WTC11 (cell line): ENCODE measurements around the gene TYRO3. TPM values are rescaled to one million over a fixed set of nuclear protein-coding genes. Genes with fewer than 3 reads are reported as not detected.

ENCODE experiments used
- ATAC-seq: fragments of 200-7000 bp; cut with Tn5 transposase; 2 replicates; pipeline ENCODE4 v1.10.0; 2021; ENCODE audit warnings: mild to moderate bottlenecking, moderate library complexity
- CTCF ChIA-PET: fragments of 300-600 bp; sonication (Branson Sonifier 250); formaldehyde crosslinking; loops from one replicate; lab custom pipeline; 2021; ENCODE audit warnings: antibody characterized with exemption; lab: Charles Lee
- POLR2A ChIA-PET: fragments of 350-600 bp; sonication (Branson Sonifier 250); formaldehyde crosslinking; loops from one replicate; lab custom pipeline; 2021; ENCODE audit warnings: antibody characterized with exemption; lab: Charles Lee
- DNase-seq: peaks from one replicate; pipeline ENCODE4 v3.0.0; 2021; ENCODE audit warnings: low spot score
- H3K27ac Mint-ChIP-seq: 2 replicates; pipeline ENCODE4 v1.8.0; 2021; ENCODE audit warnings: mixed read lengths
- H3K27me3 Mint-ChIP-seq: 2 replicates; pipeline ENCODE4 v1.8.0; 2021; ENCODE audit warnings: low read depth, mild to moderate bottlenecking, moderate library complexity, mixed read lengths
- H3K36me3 Mint-ChIP-seq: 2 replicates; pipeline ENCODE4 v1.8.0; 2021; ENCODE audit warnings: mixed read lengths
- H3K4me1 Mint-ChIP-seq: 2 replicates; pipeline ENCODE4 v1.8.0; 2022; ENCODE audit warnings: mixed read lengths
- H3K4me3 Mint-ChIP-seq: 2 replicates; pipeline ENCODE4 v1.8.0; 2021; ENCODE audit warnings: mild to moderate bottlenecking, moderate library complexity, mixed read lengths
- H3K9me3 Mint-ChIP-seq: 2 replicates; pipeline ENCODE4 v1.8.0; 2021; ENCODE audit warnings: mixed read lengths
- ATF3 ChIP-seq: sonication (generic); formaldehyde crosslinking; conservative IDR thresholded peaks from 2 replicates; pipeline ENCODE4 v1.8.1; 2022; ENCODE audit warnings: mild to moderate bottlenecking, missing genetic modification reagents
- CDX4 ChIP-seq: fragments of 250-450 bp; sonication (Bioruptor Pico); IDR thresholded peaks from 2 replicates; pipeline ENCODE4 v1.9.0; 2021; ENCODE audit warnings: moderate library complexity, mild to moderate bottlenecking, inconsistent platforms, borderline replicate concordance
- E2F5 ChIP-seq: sonication (generic); formaldehyde crosslinking; IDR thresholded peaks from 2 replicates; pipeline ENCODE4 v1.8.1; 2022; ENCODE audit warnings: mild to moderate bottlenecking, moderate library complexity, missing genetic modification reagents
- EMX1 ChIP-seq: fragments of 250-450 bp; sonication (Bioruptor Pico); IDR thresholded peaks from 2 replicates; pipeline ENCODE4 v1.8.0; 2021; ENCODE audit warnings: mild to moderate bottlenecking
- FOXK1 ChIP-seq: sonication (generic); formaldehyde crosslinking; IDR thresholded peaks from 2 replicates; pipeline ENCODE4 v1.8.0; 2022; ENCODE audit warnings: mild to moderate bottlenecking, moderate library complexity, missing genetic modification reagents
- FOXP1 ChIP-seq: sonication (generic); formaldehyde crosslinking; IDR thresholded peaks from 2 replicates; pipeline ENCODE4 v1.8.0; 2022; ENCODE audit warnings: missing genetic modification reagents, mild to moderate bottlenecking, moderate library complexity, borderline replicate concordance
- IRF1 ChIP-seq: sonication (generic); formaldehyde crosslinking; IDR thresholded peaks from 2 replicates; pipeline ENCODE4 v1.8.0; 2023; ENCODE audit warnings: missing genetic modification reagents
- NFATC4 ChIP-seq: fragments of 250-450 bp; sonication (Bioruptor Pico); IDR thresholded peaks from 2 replicates; pipeline ENCODE4 v1.9.0; 2021; ENCODE audit warnings: mild to moderate bottlenecking
- NR2C2 ChIP-seq: sonication (generic); formaldehyde crosslinking; IDR thresholded peaks from 2 replicates; pipeline ENCODE4 v1.8.0; 2022; ENCODE audit warnings: mild to moderate bottlenecking, missing genetic modification reagents
- TEAD1 ChIP-seq: sonication (generic); formaldehyde crosslinking; IDR thresholded peaks from 2 replicates; pipeline ENCODE4 v1.8.0; 2022; ENCODE audit warnings: mild to moderate bottlenecking, missing genetic modification reagents
- TP53 ChIP-seq: sonication (generic); formaldehyde crosslinking; IDR thresholded peaks from 2 replicates; pipeline ENCODE4 v1.8.1; 2023; ENCODE audit warnings: mild to moderate bottlenecking, missing genetic modification reagents
- ZNF281 ChIP-seq: sonication (generic); formaldehyde crosslinking; IDR thresholded peaks from 2 replicates; pipeline ENCODE4 v1.8.0; 2023; ENCODE audit warnings: mild to moderate bottlenecking, missing genetic modification reagents
- ZNF423 ChIP-seq: fragments of 250-450 bp; sonication (Bioruptor Pico); IDR thresholded peaks from 2 replicates; pipeline ENCODE4 v2.1.2; 2022; ENCODE audit warnings: mild to moderate bottlenecking, moderate library complexity
- total RNA-seq: library from RNA; stranded (reverse); gene quantifications from 3 replicates; pipeline ENCODE4 v1.2.3, GENCODE V29; 2021

Gene TYRO3
- total RNA-seq, 1 experiment from 2014 or later: 87.9 TPM

- Mint-ChIP-seq H3K36me3 (peaks cover 10% of the 10 kb centered on the region; the same call in 1 of the 2 replicates), H3K27ac (peak overlapping the region; percentile 92), H3K4me1 (peaks cover 87% of the 10 kb centered on the region), H3K4me3 (peak overlapping the region; percentile 29; the same call in 1 of the 2 replicates), H3K27me3 (no peaks in the 10 kb centered on the region; the same call in 1 of the 2 replicates), H3K9me3 (no peaks in the 10 kb centered on the region)
- DNase-seq (no peak), ATAC-seq (no peak)
- TF ChIP-seq CDX4 (CRISPR knock-in tag) (no peak), ZNF423 (CRISPR knock-in tag) (peak; percentile 77; the same call in 1 of the 2 replicates)
- POLR2A ChIA-PET: interaction anchor here (0.7 to 3.9 kb wide), 2 partner anchors 18 to 70 kb away, joined by 5 to 19 read pairs; no protein-coding TSS in a partner anchor
- CTCF ChIA-PET: interaction anchor here (1.0 to 5.2 kb wide), 8 partner anchors 18 to 212 kb away, joined by 3 to 121 read pairs (median 6); partner anchors contain the start of genes MAPKBP1 and RPAP1
Observed at GRCh38 chr15:41562784-41563198, 3.8 kb downstream of the TYRO3 start.

GRCh38 chr15:41564286-41564959, 5.4 kb downstream of the TYRO3 start:
- Mint-ChIP-seq H3K4me1 (peaks cover 96% of the 10 kb centered on the region), H3K9me3 (no peaks in the 10 kb centered on the region), H3K36me3 (peaks cover 13% of the 10 kb centered on the region), H3K27me3 (no peaks in the 10 kb centered on the region; the same call in 1 of the 2 replicates), H3K4me3 (peak overlapping the region; percentile 32), H3K27ac (peak overlapping the region; percentile 96)
- ChIA-PET POLR2A (interaction anchor here (1.2 to 3.9 kb wide), 3 partner anchors 17 to 210 kb away, joined by 5 to 19 read pairs (median 6); partner anchors contain the start of gene MAPKBP1), CTCF (interaction anchor here (0.7 to 5.2 kb wide), 5 partner anchors 16 to 208 kb away, joined by 3 to 121 read pairs (median 5); partner anchors contain the start of gene RPAP1)
- peak; percentile 58 for ATAC-seq
- peak; percentile 75 for DNase-seq
- TF ChIP-seq ATF3 (CRISPR knock-in tag): no peak
- TF ChIP-seq EMX1 (CRISPR knock-in tag): 0 out of 2 replicates have a peak, but pooled peaks have one; percentile 28
- TF ChIP-seq FOXK1: peak; percentile 52
- 0 out of 2 replicates have a peak, but pooled peaks have one; percentile 4 for TF ChIP-seq TP53 (CRISPR knock-in tag)
- peak; percentile 37; the same call in 1 of the 2 replicates for TF ChIP-seq TEAD1 (CRISPR knock-in tag)
- TF ChIP-seq IRF1 (CRISPR knock-in tag): no peak
- TF ChIP-seq ZNF281: peak; percentile 87; the same call in 1 of the 2 replicates
- TF ChIP-seq, all 79 proteins: peak for 5

GRCh38 chr15:41564960-41565502, 6.0 kb downstream of the TYRO3 start:
- POLR2A ChIA-PET: interaction anchor here (2.0 kb wide), 1 partner anchor 21 kb away, joined by 6 read pairs; no protein-coding TSS in a partner anchor
- Mint-ChIP-seq H3K4me3 (peak overlapping the region; percentile 32), H3K9me3 (no peaks in the 10 kb centered on the region), H3K27me3 (no peaks in the 10 kb centered on the region), H3K4me1 (peaks cover 96% of the 10 kb centered on the region), H3K27ac (peak overlapping the region; percentile 96), H3K36me3 (peaks cover 17% of the 10 kb centered on the region)
- CTCF ChIA-PET: interaction anchor here (0.7 to 5.2 kb wide), 4 partner anchors 16 to 405 kb away, joined by 3 to 121 read pairs (median 28); partner anchors contain the start of gene RPAP1
- TF ChIP-seq NR2C2 (CRISPR knock-in tag) (no peak), EMX1 (CRISPR knock-in tag) (0 out of 2 replicates have a peak, but pooled peaks have one; percentile 10)
- TF ChIP-seq, all 79 proteins: peak for 1
- no peak for DNase-seq
- ATAC-seq: no peak

GRCh38 chr15:41565702-41566101, 6.7 kb downstream of the TYRO3 start:
- no peak overlapping the region for H3K4me3 Mint-ChIP-seq
- no peaks in the 10 kb centered on the region for H3K27me3 Mint-ChIP-seq
- peaks cover 22% of the 10 kb centered on the region for H3K36me3 Mint-ChIP-seq
- peak overlapping the region; percentile 63 for H3K27ac Mint-ChIP-seq
- ChIA-PET POLR2A (no interaction called here), CTCF (interaction anchor here (0.8 to 1.4 kb wide), 2 partner anchors 8 to 404 kb away, joined by 3 to 8 read pairs; no protein-coding TSS in a partner anchor)
- ATAC-seq: no peak
- peaks cover 90% of the 10 kb centered on the region for H3K4me1 Mint-ChIP-seq
- no peaks in the 10 kb centered on the region for H3K9me3 Mint-ChIP-seq
- DNase-seq: no peak
- TF ChIP-seq E2F5 (CRISPR knock-in tag) (no peak), FOXP1 (CRISPR knock-in tag) (no peak), NFATC4 (CRISPR knock-in tag) (no peak)
- TF ChIP-seq, all 79 proteins: peak for 0
